Left colon (tissue), 2 donors: ENCODE data around the gene GET3. TPM values are rescaled to one million over a fixed set of nuclear protein-coding genes. Genes with fewer than 3 reads are reported as not detected.

Experiments
- ATAC-seq: fragments of 200-7000 bp; cut with Tn5 transposase; one replicate; pipeline ENCODE4 v1.9.1; 2020; ENCODE audit warnings: mild to moderate bottlenecking, moderate library complexity
- DNase-seq, 2 donors: peaks; one replicate each; pipeline ENCODE4 v3.0.0-alpha.2; 2020
- intact Hi-C, 2 donors: fragments of 100-400 bp; cut with DNase I in 1 of 2; cut with micrococcal nuclease in 1 of 2; formaldehyde crosslinking; loops; one replicate each; pipeline versions ENCODE4 v1.11.2 to v1.14.0; 2022; cut with DNase I, micrococcal nuclease
- total RNA-seq, 2 donors: library from RNA; stranded (reverse); fragmentation: NEBNext Ultra II Directional; extraction: Animal tissue kit (Norgen Biotek cat#: 25700); gene quantifications; one replicate each; pipeline ENCODE4 v1.2.1, GENCODE V29; 2021
- donor health status: DM: no; HTN: no; CAD: no.
- donor health status: DM: yes; HTN: yes; CAD: no.

GET3 gene
- total RNA-seq, 2 donors from 2014 or later, result 50.1 to 56.5 TPM

DNA sequence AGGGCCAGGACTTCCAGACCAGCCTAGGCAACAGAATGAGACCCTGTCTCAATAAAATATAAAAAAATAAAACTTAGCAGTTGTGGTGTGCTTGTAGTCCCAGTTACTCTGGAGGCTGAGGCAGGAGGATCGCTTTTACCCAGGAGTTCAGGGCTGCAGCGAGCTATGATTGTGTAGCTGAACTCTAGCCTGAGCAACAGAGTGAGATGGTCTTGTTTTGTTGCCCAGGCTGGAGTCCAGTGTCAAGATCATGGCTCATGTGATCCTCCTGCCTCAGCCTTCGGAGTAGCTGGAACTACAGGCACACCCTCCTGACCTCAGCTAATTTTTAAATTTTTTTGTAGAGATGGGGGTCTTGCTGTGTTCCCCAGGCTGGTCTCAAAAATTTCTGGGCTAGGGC, 49.7 kb downstream of the GET3 start:
- intact Hi-C loops, result no loop called here
- DNase-seq (no peak), ATAC-seq (no peak)

DNA sequence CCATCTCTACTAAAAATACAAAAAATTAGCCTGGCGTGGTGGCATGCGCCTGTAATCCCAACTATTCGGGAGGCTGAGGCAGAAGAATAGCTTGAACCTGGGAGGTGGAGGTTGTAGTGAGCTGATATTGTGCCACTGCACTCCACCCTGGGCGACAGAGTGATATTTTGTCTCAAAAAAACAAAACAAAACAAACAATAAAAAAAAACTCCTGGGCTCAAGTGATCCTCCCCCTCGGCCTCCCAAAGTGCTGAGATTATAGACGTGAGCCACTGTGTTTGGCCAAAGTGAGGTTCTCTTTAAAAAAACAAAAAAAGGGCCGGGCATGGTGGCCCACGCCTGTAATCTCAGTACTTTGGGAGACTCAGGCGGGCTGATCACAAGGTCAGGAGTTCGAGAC, 50.2 kb downstream of the GET3 start:
- intact Hi-C loops, result no loop called here
- peak in 1 of 2 donors; percentile 13 for DNase-seq
- ATAC-seq, result no peak

DNA sequence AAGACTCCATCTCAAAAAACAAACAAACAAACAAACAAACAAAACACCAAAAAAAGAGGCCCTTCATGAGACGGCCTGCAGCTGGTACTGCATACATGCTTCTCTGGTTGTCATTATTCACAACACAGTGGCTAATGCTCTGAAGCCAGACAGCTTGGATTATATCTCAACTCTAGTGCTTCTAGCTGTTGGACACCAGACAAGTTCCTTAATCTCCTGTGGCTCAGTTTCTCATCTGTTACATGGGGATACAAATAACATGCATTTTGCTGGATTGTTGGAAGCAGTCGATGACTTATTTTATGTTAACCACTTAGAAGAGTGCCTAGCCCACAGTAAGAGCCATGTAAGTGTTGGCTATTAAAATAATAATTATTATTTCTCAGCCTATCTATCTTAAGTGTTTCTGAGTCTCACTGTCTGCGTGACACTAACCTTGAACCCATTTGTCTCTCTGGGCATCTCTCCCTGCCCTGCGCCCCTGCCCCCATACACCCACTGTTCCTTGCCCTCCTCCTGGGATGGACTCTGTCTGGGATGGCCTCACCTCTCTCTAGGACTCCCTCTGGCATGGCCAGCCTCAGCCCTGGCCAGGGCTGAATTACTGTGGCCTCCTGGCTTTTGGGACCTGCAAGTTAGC, 50.9 kb downstream of the GET3 start:
- ATAC-seq, result no peak
- peak in 1 of 2 donors; percentile 3 for DNase-seq
- intact Hi-C loops, result no loop called here

DNA sequence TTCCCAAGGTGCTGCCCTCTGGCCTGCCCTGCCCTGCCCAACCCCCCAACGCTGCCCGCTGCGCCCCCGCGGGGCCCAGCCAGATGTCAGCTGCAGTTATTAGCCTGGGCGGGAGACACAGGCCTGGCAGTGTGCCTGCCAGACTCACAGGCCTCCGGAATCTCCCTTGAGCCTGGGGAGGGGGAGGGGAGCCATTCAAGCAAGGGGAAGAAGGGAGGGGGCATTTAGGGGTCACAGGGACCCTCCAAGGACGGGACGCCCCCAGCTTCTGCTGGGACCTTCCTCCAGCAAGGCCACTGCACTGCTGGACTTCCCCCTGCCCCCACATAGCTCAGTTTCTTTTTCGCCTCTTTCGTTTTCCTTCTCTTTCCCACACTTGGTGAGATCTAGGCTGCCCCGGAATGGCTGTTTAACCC, 51.4 kb downstream of the GET3 start:
- ATAC-seq, result peak; percentile 12
- intact Hi-C loops, result no loop called here

DNA sequence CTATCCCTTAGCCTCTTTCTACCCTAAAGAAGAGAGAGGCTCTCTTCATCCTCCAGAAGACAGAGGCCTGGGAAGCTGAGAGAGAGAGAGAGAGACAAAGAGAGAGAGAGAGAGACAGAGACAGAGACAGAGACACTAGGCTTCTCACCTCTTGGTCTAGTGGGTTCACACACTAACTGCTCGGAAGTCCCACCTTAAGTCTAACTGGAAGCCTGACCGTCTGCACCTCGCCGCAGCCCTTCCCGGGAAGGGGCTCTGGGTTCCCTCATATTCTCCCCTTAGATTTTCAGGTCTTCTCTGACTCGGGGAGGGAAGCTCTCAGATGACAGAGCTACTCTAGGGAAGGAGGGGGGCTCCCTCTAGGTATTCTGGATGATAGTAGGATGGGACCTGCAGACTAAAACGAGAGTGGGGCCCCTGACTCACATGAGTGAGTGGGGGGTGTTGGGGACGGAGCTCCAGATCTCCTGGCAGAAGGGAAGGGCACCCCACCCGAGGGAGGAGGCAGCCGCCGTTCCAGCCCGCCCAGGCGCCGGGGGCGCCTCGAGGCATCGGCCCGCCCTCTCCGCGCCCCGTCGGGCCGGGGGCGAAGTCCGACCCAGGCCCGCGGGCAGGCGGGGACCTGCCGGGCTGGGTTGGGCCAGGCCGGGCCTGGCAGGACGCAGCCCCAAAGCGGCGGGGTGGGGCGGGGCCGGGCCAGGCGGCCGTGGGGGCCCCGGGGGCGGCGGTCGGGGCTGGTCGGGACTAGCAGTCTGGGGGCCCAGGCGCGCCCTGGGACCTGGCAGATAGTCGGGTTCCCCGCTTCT, 52.0 kb downstream of the GET3 start:
- DNase-seq (peak; percentile 76 to 84), ATAC-seq (peak; percentile 32)
- intact Hi-C loops, result no loop called here

More for the DNA sequence above, 51.4 kb downstream of the GET3 start:
- DNase-seq, result peak; percentile 91 to 92

DNA sequence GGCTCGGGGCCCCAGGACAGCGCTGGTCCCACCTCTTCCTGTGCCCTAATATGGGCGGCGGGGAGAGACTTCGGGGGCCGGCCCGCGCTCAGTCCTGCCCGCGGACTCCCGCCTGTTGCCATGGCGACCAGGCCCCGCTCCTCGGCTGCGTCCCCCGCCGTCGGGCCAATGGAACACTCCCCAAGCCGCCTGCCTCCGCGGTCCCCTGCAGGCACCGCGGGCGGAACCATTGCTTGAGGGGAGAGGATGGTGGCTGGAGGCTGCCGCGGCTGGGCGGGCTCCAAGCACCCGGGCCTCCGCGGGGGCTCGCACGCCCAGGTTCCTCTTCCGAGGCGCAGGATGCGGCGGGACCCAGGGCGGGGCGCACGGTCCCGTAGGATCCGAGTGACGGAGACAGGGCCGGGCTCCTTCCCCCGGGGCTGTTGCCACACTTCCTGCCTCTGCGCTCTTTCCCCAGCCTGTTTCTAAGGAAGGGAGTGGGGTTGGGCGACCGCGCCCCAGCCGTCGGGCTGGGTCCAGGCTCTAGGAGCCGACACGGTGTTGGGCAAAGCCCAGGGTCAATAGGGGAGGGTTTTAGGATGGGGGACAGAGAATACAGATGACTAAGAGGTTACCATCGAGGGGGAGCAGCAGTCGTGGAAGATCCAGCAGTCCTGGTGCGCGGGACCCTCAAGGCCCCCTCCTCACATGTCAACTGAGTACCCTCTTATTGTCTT, 52.8 kb downstream of the GET3 start:
- intact Hi-C loops, result no loop called here
- DNase-seq, result peak; percentile 95 to 98
- peak; percentile 44 for ATAC-seq

DNA sequence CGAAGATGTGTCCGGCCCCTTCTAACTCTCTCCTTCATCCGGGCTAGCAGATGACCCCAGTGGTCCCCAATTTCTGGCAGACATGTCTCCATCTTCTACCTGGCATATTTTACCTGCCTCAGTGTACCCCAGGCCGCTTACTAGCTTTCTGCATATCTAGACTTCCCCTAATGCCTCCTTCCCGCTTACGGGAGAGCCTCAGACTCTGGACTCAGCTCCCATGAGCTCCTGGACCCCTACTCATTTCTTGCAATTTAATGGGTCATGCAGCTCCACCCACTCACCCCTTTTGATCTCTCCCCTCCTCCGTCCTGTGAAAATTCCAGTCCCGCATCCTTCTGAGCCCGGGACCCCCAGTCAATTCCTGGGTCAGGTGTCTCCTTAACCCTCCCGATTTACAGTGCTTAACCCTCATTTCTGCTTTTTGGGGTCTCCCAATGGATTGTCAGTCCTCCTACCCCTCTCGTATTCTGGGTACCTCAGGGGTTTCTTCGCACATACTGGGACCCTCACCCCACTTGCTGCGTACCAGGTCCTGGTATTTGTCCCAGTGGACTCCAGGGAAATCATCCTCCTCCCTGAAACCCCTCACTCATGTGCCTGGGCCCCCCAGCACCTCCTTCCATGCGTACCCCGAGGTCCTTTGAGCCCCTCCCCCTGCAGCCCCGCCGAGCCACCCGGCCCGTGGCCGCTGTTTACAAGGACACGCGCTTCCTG, 53.5 kb downstream of the GET3 start:
- intact Hi-C loops, result no loop called here
- DNase-seq (no peak), ATAC-seq (no peak)

DNA sequence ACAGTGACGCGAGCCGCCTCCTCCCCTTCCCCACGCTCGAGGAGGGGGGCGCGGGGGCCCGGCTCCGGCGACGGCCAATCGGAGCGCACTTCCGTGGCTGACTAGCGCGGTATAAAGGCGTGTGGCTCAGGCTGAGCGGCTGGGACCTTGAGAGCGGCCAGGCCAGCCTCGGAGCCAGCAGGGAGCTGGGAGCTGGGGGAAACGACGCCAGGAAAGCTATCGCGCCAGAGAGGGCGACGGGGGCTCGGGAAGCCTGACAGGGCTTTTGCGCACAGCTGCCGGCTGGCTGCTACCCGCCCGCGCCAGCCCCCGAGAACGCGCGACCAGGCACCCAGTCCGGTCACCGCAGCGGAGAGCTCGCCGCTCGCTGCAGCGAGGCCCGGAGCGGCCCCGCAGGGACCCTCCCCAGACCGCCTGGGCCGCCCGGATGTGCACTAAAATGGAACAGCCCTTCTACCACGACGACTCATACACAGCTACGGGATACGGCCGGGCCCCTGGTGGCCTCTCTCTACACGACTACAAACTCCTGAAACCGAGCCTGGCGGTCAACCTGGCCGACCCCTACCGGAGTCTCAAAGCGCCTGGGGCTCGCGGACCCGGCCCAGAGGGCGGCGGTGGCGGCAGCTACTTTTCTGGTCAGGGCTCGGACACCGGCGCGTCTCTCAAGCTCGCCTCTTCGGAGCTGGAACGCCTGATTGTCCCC, 54.2 kb downstream of the GET3 start, which contains the start of gene JUNB:
TSS of gene JUNB (plus strand) at position 142 of the 706 bp plus-strand sequence. CDS start at position 428, 286 bp downstream.
- ATAC-seq (peak; percentile 40), DNase-seq (peak; percentile 97)
- intact Hi-C loops, result no loop called here

DNA sequence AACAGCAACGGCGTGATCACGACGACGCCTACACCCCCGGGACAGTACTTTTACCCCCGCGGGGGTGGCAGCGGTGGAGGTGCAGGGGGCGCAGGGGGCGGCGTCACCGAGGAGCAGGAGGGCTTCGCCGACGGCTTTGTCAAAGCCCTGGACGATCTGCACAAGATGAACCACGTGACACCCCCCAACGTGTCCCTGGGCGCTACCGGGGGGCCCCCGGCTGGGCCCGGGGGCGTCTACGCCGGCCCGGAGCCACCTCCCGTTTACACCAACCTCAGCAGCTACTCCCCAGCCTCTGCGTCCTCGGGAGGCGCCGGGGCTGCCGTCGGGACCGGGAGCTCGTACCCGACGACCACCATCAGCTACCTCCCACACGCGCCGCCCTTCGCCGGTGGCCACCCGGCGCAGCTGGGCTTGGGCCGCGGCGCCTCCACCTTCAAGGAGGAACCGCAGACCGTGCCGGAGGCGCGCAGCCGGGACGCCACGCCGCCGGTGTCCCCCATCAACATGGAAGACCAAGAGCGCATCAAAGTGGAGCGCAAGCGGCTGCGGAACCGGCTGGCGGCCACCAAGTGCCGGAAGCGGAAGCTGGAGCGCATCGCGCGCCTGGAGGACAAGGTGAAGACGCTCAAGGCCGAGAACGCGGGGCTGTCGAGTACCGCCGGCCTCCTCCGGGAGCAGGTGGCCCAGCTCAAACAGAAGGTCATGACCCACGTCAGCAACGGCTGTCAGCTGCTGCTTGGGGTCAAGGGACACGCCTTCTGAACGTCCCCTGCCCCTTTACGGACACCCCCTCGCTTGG, 55.0 kb downstream of the GET3 start:
- intact Hi-C loops, result no loop called here
- ATAC-seq (no peak), DNase-seq (peak; percentile 76 to 84)

DNA sequence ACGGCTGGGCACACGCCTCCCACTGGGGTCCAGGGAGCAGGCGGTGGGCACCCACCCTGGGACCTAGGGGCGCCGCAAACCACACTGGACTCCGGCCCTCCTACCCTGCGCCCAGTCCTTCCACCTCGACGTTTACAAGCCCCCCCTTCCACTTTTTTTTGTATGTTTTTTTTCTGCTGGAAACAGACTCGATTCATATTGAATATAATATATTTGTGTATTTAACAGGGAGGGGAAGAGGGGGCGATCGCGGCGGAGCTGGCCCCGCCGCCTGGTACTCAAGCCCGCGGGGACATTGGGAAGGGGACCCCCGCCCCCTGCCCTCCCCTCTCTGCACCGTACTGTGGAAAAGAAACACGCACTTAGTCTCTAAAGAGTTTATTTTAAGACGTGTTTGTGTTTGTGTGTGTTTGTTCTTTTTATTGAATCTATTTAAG, 55.6 kb downstream of the GET3 start:
- no peak for ATAC-seq
- DNase-seq, result peak in 1 of 2 donors; percentile 47
- intact Hi-C loops, result no loop called here

DNA sequence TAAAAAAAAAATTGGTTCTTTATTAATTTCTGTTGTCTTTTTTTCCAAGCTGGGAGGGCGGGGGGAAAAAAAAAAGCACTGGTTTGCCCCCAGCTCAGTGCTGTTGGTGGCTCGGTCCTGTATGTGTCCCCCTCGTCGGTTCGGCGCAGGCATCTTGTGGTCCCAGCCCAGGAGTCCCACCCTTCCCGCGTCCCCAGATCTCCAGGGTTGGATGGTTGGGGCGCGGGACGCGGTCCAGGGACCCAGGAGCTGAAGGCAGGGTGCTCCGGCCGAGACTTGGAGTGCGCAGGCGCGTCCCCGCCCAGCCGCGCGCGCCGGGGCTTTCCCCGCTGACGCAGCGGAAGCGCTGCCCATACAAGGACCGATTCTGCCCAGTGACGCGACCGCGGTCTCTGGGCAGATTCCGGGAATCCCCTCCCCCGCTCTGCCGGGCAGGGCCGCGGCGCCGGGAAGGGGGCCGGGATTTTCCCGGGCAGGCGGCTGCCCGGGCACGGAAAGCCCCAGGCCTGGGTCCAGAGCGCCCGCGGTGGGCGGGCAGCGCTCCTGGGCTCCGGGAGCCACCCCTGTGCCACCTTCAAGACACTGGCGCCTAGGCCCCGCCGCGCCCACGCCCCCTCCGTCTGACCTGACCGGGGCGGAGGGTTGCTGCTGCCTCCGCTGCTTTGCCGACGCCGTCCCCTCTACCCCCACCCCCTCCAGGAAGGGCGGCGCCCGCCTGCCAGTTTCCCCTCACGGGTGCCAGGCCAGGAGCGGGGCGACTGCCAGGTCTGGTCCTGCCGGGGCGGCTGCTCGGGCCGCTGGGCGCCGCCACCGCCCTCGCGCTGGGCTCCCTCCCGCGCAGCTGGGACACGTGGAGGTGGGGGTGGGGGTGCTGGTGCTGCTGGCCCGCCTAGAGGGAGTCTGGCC, 56.2 kb downstream of the GET3 start:
- peak; percentile 93 for DNase-seq
- intact Hi-C loops, result no loop called here
- peak; percentile 35 for ATAC-seq

DNA sequence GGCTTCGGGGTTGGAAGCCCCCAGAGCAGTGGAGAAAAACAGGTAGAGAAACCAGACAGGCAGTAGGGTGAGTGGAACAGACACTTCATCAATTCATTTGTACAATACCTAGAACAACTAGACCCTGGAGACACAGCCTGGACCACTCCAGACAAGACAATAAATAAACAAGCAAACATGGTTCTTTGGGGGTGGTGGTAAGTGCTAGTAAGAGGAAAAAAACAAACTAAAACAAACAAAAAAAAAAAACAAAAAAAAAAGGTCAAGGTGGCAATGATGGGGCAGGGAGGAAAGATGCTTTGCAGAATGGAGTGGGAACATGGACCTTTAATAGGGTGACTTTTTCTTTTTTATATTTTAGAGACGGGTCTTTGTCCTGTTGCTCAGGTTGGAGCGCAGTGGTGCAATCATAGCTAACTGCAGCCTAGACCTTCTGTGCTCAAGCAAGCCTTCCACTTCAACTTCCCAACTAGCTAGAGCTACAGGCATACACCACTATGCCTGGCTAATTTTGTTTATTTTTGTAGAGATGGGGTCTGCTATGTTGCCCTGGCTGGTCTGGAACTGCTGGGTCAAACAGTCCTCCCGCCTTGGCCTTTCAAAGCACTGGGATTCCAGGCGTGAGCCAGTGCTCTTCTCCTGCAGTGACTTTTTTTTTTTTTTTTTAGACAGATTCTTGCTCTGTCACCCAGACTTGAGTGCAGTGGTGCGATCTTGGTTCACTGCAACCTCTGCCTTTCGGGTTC, 57.1 kb downstream of the GET3 start:
- DNase-seq, result no peak
- ATAC-seq, result no peak

DNA sequence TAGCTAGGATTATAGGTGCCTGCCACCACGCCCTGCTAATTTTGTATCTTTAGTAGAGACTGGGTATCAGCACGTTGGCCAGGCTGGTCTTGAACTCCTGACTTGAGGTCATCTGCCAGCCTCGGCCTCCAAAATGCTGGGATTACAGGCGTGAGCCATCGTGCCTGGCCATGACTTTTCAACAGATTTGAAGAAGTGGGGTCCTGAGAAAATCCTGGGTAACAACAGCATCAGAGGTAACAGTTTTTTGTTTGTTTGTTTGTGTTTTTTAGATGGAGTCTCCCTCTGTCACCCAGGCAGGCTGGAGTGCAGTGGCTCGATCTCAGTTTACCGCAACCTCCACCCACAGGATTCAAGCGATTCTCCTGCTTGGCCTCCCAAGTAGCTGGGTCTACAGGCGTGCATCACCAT, 57.7 kb downstream of the GET3 start:
- ATAC-seq (no peak), DNase-seq (no peak)
- intact Hi-C loops, result loop anchor here in 1 of 2 donors (5.0 kb wide), 1 partner anchor 33 kb away; no protein-coding TSS in a partner anchor

More for the DNA sequence above, 57.1 kb downstream of the GET3 start:
- intact Hi-C loops, result no loop called here

DNA sequence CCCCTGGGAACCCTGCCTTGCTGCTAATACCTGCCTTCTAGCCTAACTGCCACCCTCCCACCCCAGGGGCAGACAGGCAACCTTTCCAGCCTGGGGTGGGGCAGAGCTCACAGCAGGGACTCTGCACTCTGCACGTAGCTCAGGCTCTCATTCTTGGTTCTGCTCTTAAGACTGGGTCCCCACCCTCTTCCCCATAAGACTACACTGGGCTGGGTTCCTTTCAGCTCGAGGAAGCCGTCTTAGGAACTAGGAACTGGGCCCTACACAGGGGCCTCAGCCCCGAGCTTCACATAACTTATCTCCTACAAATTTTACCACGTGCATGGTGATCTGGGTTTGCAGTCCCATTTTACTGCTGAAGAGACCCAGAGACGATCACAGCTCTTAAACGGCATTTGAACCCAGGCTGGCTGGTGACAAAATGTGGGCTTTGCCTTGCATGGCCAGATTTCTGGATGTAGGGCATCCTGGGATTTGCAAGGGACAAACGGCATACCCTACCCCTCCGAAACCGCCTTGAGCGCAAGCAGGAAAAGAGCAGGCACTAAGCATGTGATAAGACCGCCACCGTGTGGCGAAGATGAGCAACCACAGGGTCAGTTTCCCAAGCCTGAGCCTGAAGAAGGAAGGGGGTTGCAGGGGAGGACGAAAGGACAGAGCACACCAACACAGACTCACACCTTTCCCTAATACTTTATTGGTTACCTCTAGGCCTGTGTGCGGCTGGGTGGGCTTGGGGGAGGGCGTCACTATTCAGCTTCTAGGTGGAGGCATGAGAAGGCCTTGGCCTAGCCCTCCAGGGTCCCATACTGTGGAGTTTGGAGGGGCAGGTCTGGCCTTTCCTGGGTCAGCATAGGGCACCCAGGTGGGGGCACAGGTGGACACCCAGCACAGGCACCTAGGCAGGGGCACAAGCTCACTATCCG, 59.1 kb downstream of the GET3 start:
- peak; percentile 39 for ATAC-seq

More for the DNA sequence above, 59.1 kb downstream of the GET3 start:
- peak; percentile 74 to 83 for DNase-seq
- intact Hi-C loops, result loop anchor here in 1 of 2 donors (5.0 kb wide), 1 partner anchor 34 kb away; no protein-coding TSS in a partner anchor
